GM19324 (cell line): ENCODE measurements around the gene ARMH4.

Experiments used
- ATAC-seq: cut with Tn5 transposase; IDR thresholded peaks from one replicate; pipeline ENCODE4 v1.9.1; 2021; ENCODE audit warnings: mild to moderate bottlenecking, moderate library complexity; ENCODE audit not compliant: unreplicated experiment, low FRiP score

ARMH4 gene

GRCh38 chr14:58106446-58106845 is 45.6 kb downstream of the ARMH4 start:
- ATAC-seq, result no peak

DNA sequence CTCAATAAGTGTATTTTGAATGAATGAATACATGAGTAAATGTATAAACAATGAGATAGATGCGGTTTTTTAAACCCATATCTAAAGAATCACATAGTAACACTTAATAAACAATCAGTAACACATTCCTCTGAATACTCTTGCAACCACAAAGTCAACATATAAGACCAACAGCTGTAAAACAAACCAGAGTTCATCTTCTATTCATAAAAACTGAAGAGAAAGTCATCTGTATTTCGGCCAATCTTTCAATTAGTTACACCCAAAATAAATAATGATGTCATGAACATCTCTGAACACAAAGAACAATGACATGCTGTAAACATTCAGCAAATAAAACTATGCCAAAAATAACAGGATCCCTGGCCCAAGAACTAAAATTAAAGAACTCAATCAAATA is 47.2 kb downstream of the ARMH4 start:
- no peak for ATAC-seq

- ATAC-seq, result no peak
Measured at GRCh38 chr14:58100735-58101368, 51.2 kb downstream of the ARMH4 start.

DNA sequence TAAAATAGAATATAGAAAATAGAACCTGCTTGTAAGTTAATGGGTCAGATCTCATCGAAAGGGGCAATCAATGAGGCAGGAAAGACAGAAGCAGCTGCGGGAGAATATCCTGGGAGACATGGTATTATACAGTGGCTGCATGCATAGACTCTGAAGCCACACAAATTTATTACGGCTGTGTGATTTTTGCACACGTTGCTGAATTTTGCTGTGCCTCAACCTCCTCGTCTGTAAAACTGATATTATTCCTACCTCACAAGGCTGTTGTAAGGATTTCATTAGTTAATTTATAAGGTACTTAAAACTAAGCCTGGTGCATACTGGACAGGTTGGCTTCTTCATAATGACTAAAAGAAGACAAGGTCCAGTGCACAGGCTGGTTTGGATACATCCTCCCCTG is 52.3 kb downstream of the ARMH4 start:
- ATAC-seq, result no peak

DNA sequence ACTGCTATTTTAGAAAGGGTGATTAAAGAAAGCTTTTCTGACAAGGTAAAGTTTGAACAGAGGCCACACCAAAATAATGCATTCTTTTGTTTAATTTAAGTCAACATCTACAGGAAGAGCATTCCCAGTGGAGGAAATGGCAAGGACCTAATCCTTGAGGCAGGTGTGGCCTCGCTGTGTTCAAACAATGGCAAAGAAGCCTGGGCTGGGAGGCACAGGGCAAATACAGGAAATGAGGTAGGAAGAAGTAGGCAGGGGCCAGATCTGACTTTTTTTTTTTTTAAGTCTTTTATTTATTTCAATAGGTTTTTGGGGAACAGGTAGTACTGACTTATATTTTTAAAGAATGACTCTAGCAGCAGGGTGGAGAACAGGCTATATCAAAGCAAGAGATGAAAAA is 53.5 kb downstream of the ARMH4 start:
- ATAC-seq, result no peak

GRCh38 chr14:58096731-58097130 is 55.3 kb downstream of the ARMH4 start:
- ATAC-seq, result no peak

GRCh38 chr14:58091883-58092630 is 60.0 kb downstream of the ARMH4 start:
- ATAC-seq, result no peak

DNA sequence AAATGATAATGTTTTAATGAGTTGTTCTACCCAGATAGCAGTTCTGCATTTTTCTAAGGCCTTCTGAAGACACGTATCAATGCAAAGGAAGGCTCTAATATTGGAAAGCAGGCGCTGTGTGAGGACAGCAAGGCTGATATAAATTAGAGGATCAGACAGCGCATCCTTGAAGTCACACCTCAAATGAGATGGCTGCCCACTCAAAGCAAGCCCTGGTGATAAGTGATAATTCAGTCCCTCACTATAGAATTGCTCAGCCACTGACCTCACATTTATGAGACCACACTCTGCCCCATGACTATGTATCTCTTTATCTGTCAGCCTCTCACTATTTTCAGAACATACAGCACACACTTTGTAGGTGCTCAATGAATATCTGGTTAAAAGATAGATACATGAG is 62.4 kb downstream of the ARMH4 start:
- ATAC-seq, result no peak

DNA sequence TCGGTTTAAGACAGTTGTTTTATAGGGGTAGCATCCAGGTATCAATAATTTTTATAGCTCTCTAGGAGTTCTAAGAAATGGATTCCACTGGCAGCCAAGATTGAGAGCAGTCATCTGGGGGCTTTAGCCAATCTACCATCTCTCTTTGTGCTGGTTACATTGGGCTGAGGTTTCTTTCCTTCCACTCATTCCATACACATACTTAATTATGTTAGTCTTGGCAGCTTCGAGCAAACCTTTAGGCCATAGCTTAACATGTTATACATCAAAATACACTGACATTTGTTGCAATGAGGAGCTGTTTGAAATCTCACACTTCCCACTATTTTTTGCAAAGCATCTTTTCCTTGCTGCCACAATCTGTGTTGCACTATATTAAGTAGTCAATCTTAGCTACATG is 63.1 kb downstream of the ARMH4 start:
- ATAC-seq, result no peak

DNA sequence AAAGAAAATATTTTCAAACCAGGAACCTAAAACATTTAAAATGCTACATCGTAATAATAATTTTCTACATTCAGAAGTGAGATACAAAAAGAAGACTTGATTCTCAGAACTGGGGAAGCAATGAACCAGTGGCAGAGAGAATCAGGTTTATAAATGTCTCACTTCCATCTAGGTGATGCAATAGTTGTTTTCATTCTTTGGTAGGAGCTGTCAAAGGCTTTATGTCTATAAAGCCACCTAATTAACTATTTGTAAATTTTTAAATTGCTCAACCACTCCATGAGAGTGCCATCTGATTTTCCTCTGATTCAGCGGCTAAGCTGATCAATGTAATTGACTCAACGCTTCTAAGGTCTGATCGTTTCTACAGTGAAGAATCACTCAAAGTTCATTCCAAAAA is 66.1 kb downstream of the ARMH4 start:
- ATAC-seq, result no peak

GRCh38 chr14:58082491-58083098 is 69.4 kb downstream of the ARMH4 start:
- ATAC-seq, result no peak

DNA sequence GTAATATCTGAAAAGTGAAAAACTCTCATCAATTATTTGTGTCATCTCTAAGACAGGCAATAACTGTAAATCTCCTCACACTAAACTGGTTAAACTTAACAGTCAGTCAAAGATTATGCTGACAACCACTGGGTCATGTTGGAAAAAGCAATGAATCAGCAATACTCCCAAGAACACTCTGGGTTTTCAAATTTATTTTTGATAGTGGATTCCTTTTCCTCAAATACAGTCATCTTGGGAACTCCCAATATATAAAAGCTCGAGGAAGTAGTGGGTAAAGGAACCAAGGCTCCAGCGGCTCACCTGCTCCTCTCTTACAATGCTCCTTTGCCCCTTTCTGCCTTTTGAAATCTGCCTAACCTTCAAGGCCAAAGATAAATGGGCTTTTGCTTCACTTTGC is 70.0 kb downstream of the ARMH4 start:
- ATAC-seq, result no peak

GRCh38 chr14:58078471-58078870 is 73.5 kb downstream of the ARMH4 start:
- no peak for ATAC-seq

GRCh38 chr14:58078068-58078467 is 73.9 kb downstream of the ARMH4 start:
- ATAC-seq, result no peak

GRCh38 chr14:58077621-58078020 is 74.4 kb downstream of the ARMH4 start:
- ATAC-seq, result no peak

DNA sequence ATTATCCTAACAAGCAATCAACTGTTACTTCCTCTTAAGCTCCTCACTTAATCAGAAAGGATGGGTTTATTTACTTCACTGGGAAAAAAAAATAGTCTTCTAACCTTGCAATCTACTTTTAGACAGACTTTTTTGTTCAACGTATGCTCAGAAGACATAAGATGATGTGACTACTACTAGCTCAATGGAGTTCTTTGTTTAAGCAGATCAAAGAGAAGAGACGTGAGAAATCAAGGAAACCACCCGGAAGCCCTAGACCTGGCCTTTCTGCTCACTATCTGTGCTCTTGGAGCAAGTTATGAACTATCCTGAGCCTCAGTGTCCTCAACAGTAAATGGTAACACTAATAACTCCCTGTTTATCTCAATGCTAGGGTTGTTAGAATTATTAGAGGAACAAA is 78.5 kb downstream of the ARMH4 start:
- ATAC-seq, result no peak

DNA sequence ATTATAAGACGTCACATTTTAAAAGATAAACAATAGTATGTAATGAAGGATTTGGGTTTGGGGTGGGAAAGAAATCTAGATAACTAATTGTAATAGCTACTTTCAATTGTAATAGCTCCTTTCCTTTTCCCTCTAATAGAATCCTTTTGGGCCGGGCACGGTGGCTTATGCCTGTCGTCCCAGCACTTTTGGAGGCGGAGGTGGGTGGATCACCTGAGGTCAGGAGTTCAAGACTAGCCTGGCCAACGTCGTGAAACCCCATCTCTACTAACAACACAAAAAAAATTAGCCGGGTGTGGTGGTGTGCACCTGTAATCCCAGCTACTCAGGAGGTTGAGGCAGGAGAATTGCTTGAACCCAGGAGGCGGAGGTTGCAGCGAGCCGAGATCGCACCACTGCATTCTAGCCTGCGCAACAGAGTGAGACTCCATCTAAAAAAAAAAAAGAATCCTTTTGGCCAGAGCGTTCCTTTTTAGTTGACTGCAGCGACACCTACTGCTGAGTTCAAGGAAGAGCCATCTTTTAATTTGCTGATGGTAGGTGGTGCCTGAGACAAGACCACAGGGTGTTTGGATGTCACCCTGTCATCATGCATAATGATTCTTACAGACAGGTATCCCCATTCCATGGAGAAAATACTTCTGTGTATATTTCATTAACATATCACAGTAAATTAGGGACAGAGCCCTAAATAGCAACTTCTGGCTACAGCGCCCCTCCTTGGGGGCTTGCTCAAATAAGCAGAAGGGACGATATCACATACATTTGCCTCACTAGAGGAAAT is 79.5 kb downstream of the ARMH4 start:
- ATAC-seq, result peak; percentile 67

- no peak for ATAC-seq
Measured at GRCh38 chr14:58071341-58071740, 80.7 kb downstream of the ARMH4 start.

- ATAC-seq, result no peak
Measured at GRCh38 chr14:58068306-58068705, 83.7 kb downstream of the ARMH4 start.

- ATAC-seq, result no peak
Measured at GRCh38 chr14:58066115-58066514, 85.9 kb downstream of the ARMH4 start.

DNA sequence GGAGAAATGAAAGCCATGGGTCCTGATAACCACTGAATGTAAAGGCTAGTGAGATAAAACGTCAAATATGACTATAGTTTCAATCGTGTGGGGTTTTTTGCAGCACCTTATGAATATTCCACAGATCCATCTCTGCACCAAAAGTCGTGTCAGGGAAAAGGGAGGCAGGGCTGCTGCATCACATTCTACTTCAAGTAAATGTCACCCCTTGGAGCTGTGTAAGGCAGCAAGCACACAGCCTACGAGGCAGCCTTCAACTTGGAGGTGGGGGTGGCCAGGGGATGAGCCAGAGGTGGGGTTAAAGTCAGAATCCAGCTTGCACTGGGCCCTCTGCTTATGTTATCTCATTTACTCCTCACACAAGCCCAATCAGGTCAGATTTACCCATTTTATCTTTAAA is 90.4 kb downstream of the ARMH4 start:
- no peak for ATAC-seq
